WTC11 (cell line): ENCODE results near the gene SVEP1.

ENCODE experiments used
- CBFB ChIP-seq: sonication (generic); formaldehyde crosslinking; IDR thresholded peaks from 2 replicates; pipeline ENCODE4 v1.8.1; 2022; ENCODE audit warnings: mild to moderate bottlenecking, low read depth, missing genetic modification reagents
- CREB1 ChIP-seq: sonication (generic); formaldehyde crosslinking; IDR thresholded peaks from 2 replicates; pipeline ENCODE4 v1.8.0; 2023; ENCODE audit warnings: mild to moderate bottlenecking, missing genetic modification reagents
- ESRRA ChIP-seq: sonication (generic); formaldehyde crosslinking; IDR thresholded peaks from 2 replicates; pipeline ENCODE4 v1.8.1; 2022; ENCODE audit warnings: mild to moderate bottlenecking, missing genetic modification reagents, borderline replicate concordance
- SP1 ChIP-seq: sonication (generic); formaldehyde crosslinking; conservative IDR thresholded peaks from 2 replicates; pipeline ENCODE4 v1.8.1; 2022; ENCODE audit warnings: missing genetic modification reagents
- TCF7 ChIP-seq: sonication (generic); formaldehyde crosslinking; IDR thresholded peaks from 2 replicates; pipeline ENCODE4 v1.8.0; 2022; ENCODE audit warnings: mild to moderate bottlenecking, low read depth, missing genetic modification reagents, moderate library complexity
- TEAD1 ChIP-seq: sonication (generic); formaldehyde crosslinking; IDR thresholded peaks from 2 replicates; pipeline ENCODE4 v1.8.0; 2022; ENCODE audit warnings: mild to moderate bottlenecking, missing genetic modification reagents
- TEAD4 ChIP-seq: sonication (generic); formaldehyde crosslinking; IDR thresholded peaks from 2 replicates; pipeline ENCODE4 v1.8.0; 2022; ENCODE audit warnings: mild to moderate bottlenecking, missing genetic modification reagents
- ZNF138 ChIP-seq: sonication (generic); formaldehyde crosslinking; conservative IDR thresholded peaks from 2 replicates; pipeline ENCODE4 v1.8.1; 2022; ENCODE audit warnings: mild to moderate bottlenecking, moderate library complexity, missing genetic modification reagents
- ZNF416 ChIP-seq: fragments of 250-450 bp; sonication (Bioruptor Pico); IDR thresholded peaks from 2 replicates; pipeline ENCODE4 v1.9.0; 2021; ENCODE audit warnings: mild to moderate bottlenecking, inconsistent platforms
- TF ChIP-seq, protein P1 (sequence below): sonication (generic); formaldehyde crosslinking; IDR thresholded peaks from 2 replicates; pipeline ENCODE4 v1.8.0; 2022; ENCODE audit warnings: mild to moderate bottlenecking, missing genetic modification reagents
- TF ChIP-seq, protein P2 (sequence below): fragments of 200-600 bp; IDR thresholded peaks from 2 replicates; pipeline ENCODE4 v1.8.0; 2022; ENCODE audit warnings: antibody characterized with exemption
- TF ChIP-seq, protein P3 (sequence below): sonication (generic); formaldehyde crosslinking; conservative IDR thresholded peaks from 2 replicates; pipeline ENCODE4 v1.8.1; 2022; ENCODE audit warnings: mild to moderate bottlenecking, missing genetic modification reagents
- TF ChIP-seq, protein P4 (sequence below): fragments of 250-450 bp; sonication (Bioruptor Pico); IDR thresholded peaks from 2 replicates; pipeline ENCODE4 v1.9.0; 2021; ENCODE audit warnings: moderate library complexity, mild to moderate bottlenecking, inconsistent platforms, borderline replicate concordance
- TF ChIP-seq, protein P5 (sequence below): sonication (generic); formaldehyde crosslinking; IDR thresholded peaks from 2 replicates; pipeline ENCODE4 v1.8.0; 2022; ENCODE audit warnings: mild to moderate bottlenecking, missing genetic modification reagents

DNA sequence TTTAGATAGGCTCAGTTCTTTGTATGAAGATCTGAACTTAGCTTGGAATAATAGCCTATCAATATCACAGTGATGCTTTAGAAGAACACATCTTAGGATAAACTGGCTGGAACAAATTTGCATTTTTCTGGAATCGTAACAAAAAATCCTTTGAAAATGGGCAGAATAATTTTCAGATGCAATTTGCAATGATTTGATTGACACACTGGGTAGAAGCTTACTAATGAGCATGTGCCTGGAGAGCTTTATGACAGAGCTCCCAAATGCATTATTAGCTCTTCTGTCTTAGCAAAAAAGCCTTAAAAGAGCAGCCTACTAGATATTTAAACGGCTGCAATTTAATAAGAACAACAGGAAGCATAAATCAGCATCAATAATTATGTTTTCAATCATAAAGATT is 165.1 kb downstream of the SVEP1 start:
- TF ChIP-seq, protein P1, sequence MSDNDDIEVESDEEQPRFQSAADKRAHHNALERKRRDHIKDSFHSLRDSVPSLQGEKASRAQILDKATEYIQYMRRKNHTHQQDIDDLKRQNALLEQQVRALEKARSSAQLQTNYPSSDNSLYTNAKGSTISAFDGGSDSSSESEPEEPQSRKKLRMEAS (CRISPR knock-in tag), result no peak
- TF ChIP-seq, protein P2, sequence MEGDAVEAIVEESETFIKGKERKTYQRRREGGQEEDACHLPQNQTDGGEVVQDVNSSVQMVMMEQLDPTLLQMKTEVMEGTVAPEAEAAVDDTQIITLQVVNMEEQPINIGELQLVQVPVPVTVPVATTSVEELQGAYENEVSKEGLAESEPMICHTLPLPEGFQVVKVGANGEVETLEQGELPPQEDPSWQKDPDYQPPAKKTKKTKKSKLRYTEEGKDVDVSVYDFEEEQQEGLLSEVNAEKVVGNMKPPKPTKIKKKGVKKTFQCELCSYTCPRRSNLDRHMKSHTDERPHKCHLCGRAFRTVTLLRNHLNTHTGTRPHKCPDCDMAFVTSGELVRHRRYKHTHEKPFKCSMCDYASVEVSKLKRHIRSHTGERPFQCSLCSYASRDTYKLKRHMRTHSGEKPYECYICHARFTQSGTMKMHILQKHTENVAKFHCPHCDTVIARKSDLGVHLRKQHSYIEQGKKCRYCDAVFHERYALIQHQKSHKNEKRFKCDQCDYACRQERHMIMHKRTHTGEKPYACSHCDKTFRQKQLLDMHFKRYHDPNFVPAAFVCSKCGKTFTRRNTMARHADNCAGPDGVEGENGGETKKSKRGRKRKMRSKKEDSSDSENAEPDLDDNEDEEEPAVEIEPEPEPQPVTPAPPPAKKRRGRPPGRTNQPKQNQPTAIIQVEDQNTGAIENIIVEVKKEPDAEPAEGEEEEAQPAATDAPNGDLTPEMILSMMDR, result no peak
- TF ChIP-seq, protein P3, sequence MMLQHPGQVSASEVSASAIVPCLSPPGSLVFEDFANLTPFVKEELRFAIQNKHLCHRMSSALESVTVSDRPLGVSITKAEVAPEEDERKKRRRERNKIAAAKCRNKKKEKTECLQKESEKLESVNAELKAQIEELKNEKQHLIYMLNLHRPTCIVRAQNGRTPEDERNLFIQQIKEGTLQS, result no peak
- TF ChIP-seq TCF7 (no peak), SP1 (no peak), CREB1 (CRISPR knock-in tag) (no peak), CBFB (no peak), ZNF138 (CRISPR knock-in tag) (no peak), TEAD4 (CRISPR knock-in tag) (no peak), TEAD1 (CRISPR knock-in tag) (no peak), ESRRA (CRISPR knock-in tag) (no peak), ZNF416 (CRISPR knock-in tag) (no peak)
- TF ChIP-seq, protein P4, sequence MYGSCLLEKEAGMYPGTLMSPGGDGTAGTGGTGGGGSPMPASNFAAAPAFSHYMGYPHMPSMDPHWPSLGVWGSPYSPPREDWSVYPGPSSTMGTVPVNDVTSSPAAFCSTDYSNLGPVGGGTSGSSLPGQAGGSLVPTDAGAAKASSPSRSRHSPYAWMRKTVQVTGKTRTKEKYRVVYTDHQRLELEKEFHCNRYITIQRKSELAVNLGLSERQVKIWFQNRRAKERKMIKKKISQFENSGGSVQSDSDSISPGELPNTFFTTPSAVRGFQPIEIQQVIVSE, result no peak
- TF ChIP-seq, protein P5, sequence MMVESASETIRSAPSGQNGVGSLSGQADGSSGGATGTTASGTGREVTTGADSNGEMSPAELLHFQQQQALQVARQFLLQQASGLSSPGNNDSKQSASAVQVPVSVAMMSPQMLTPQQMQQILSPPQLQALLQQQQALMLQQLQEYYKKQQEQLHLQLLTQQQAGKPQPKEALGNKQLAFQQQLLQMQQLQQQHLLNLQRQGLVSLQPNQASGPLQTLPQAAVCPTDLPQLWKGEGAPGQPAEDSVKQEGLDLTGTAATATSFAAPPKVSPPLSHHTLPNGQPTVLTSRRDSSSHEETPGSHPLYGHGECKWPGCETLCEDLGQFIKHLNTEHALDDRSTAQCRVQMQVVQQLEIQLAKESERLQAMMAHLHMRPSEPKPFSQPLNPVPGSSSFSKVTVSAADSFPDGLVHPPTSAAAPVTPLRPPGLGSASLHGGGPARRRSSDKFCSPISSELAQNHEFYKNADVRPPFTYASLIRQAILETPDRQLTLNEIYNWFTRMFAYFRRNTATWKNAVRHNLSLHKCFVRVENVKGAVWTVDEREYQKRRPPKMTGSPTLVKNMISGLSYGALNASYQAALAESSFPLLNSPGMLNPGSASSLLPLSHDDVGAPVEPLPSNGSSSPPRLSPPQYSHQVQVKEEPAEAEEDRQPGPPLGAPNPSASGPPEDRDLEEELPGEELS (CRISPR knock-in tag), result no peak
